IMR-90 (cell line): ENCODE measurements around the gene CLEC7A. TPM values are rescaled to one million over a fixed set of nuclear protein-coding genes. Genes with fewer than 3 reads are reported as not detected.

ENCODE experiments used
- ATAC-seq: fragments of 200-7000 bp; cut with Tn5 transposase; 2 replicates; pipeline ENCODE4 v1.9.1; 2020; ENCODE audit warnings: low read depth, mild to moderate bottlenecking, moderate library complexity
- BruUV-seq: library from RNA; stranded (reverse); fragments of 400-500 nt; replicated peaks from 2 replicates; lab custom pipeline; 2021; lab: Mats Ljungman, UMichigan
- CTCF ChIA-PET: fragments of 300-600 bp; formaldehyde crosslinking; extraction: SDS; loops from one replicate; lab custom pipeline; 2021; ENCODE audit warnings: antibody characterized with exemption; lab: Yijun Ruan, JAX
- POLR2A ChIA-PET: fragments of 300-600 bp; sonication (Branson Sonifier 250); formaldehyde crosslinking; loops from one replicate; lab custom pipeline; 2022; ENCODE audit warnings: antibody characterized with exemption; ENCODE audit not compliant: unreplicated experiment; lab: Charles Lee
- DNase-seq: peaks from one replicate; pipeline ENCODE4 v3.0.0; 2013
- H2AFZ ChIP-seq: replicated peaks from 2 replicates; pipeline ENCODE3; 2013; ENCODE audit warnings: low read length, mild to moderate bottlenecking; ENCODE audit not compliant: poor library complexity
- H2AK5ac ChIP-seq: 2 replicates; pipeline ENCODE4 v1.6.1; 2013; ENCODE audit warnings: low read depth, low read length, inconsistent platforms
- H2AK9ac ChIP-seq: replicated peaks from 2 replicates; pipeline ENCODE3; 2013; ENCODE audit warnings: mild to moderate bottlenecking, low read depth, low read length, moderate library complexity; ENCODE audit not compliant: poor library complexity
- H2BK120ac ChIP-seq: 2 replicates; pipeline ENCODE4 v1.6.1; 2013; ENCODE audit warnings: low read depth, low read length, inconsistent platforms
- H2BK15ac ChIP-seq: 3 replicates; pipeline ENCODE4 v1.6.1; 2013; ENCODE audit warnings: low read depth, low read length, inconsistent platforms
- H2BK20ac ChIP-seq: 2 replicates; pipeline ENCODE4 v1.6.1; 2013; ENCODE audit warnings: low read depth, mild to moderate bottlenecking, inconsistent platforms, low read length, moderate library complexity
- H2BK5ac ChIP-seq: 2 replicates; pipeline ENCODE4 v1.6.1; 2013; ENCODE audit warnings: mild to moderate bottlenecking, low read depth, low read length, inconsistent platforms; ENCODE audit not compliant: poor library complexity, severe bottlenecking
- H3K14ac ChIP-seq: replicated peaks from 2 replicates; pipeline ENCODE4 v1.6.1; 2013; ENCODE audit warnings: low read depth, low read length, inconsistent platforms
- H3K18ac ChIP-seq: 2 replicates; pipeline ENCODE4 v1.6.1; 2013; ENCODE audit warnings: low read depth, low read length, control low read depth
- H3K23ac ChIP-seq: 2 replicates; pipeline ENCODE4 v1.6.1; 2013; ENCODE audit warnings: low read depth, low read length, inconsistent platforms
- H3K27ac ChIP-seq: 2 replicates; pipeline ENCODE4 v1.5.1; 2013; ENCODE audit warnings: mild to moderate bottlenecking, control low read depth, low read length; ENCODE audit not compliant: insufficient read depth
- H3K27me3 ChIP-seq: 2 replicates; pipeline ENCODE4 v1.6.1; 2013; ENCODE audit warnings: low read length; ENCODE audit not compliant: control insufficient read depth, insufficient read depth
- H3K36me3 ChIP-seq: 2 replicates; pipeline ENCODE4 v1.6.1; 2013; ENCODE audit warnings: low read length, mixed read lengths; ENCODE audit not compliant: control insufficient read depth, insufficient read depth
- H3K4ac ChIP-seq: 2 replicates; pipeline ENCODE4 v1.6.1; 2013; ENCODE audit warnings: low read depth, low read length, inconsistent platforms
- H3K4me1 ChIP-seq: 2 replicates; pipeline ENCODE4 v1.6.1; 2013; ENCODE audit warnings: low read length, mixed read lengths; ENCODE audit not compliant: control insufficient read depth, insufficient read depth
- H3K4me2 ChIP-seq: 2 replicates; pipeline ENCODE4 v1.6.1; 2013; ENCODE audit warnings: low read depth, mild to moderate bottlenecking, control low read depth, low read length, moderate library complexity
- H3K4me3 ChIP-seq: 2 replicates; pipeline ENCODE4 v1.5.1; 2013; ENCODE audit warnings: low read depth, mild to moderate bottlenecking, control low read depth, low read length, moderate library complexity; ENCODE audit not compliant: insufficient read depth
- H3K56ac ChIP-seq: 2 replicates; pipeline ENCODE4 v1.6.1; 2013; ENCODE audit warnings: low read length, inconsistent platforms; ENCODE audit not compliant: insufficient read depth; ENCODE audit errors: extremely low read depth
- H3K79me1 ChIP-seq, 2 experiments: 2 replicates each; pipeline ENCODE4 v1.6.1; 2013; ENCODE audit warnings: low read length in 2 of 2, inconsistent platforms in 1 of 2, low read depth in 1 of 2
- H3K9ac ChIP-seq: 2 replicates; pipeline ENCODE4 v1.6.1; 2013; ENCODE audit warnings: low read depth, low read length, control low read depth
- H3K9me1 ChIP-seq: 2 replicates; pipeline ENCODE4 v1.6.1; 2013; ENCODE audit warnings: low read length, inconsistent platforms; ENCODE audit not compliant: insufficient read depth
- H3K9me3 ChIP-seq: 2 replicates; pipeline ENCODE4 v1.6.1; 2013; ENCODE audit warnings: low read length; ENCODE audit not compliant: control insufficient read depth, insufficient read depth
- H4K20me1 ChIP-seq: 2 replicates; pipeline ENCODE4 v1.6.1; 2013; ENCODE audit warnings: low read length, inconsistent platforms; ENCODE audit not compliant: insufficient read depth
- H4K5ac ChIP-seq: 2 replicates; pipeline ENCODE4 v1.6.1; 2013; ENCODE audit warnings: mild to moderate bottlenecking, low read depth, low read length, control low read depth
- H4K8ac ChIP-seq, 2 experiments: 2 replicates each; pipeline ENCODE4 v1.6.1; 2013; ENCODE audit warnings: low read depth in 2 of 2, low read length in 2 of 2, control low read depth in 1 of 2, inconsistent platforms in 1 of 2
- H4K91ac ChIP-seq: 2 replicates; pipeline ENCODE4 v1.6.1; 2013; ENCODE audit warnings: low read depth, low read length, inconsistent platforms; ENCODE audit not compliant: insufficient read depth
- FOS ChIP-seq: fragments of 150-350 bp; IDR thresholded peaks from 2 replicates; pipeline ENCODE4 v1.6.1; 2016; ENCODE audit warnings: low read depth, low read length
- MAZ ChIP-seq: IDR thresholded peaks from 2 replicates; pipeline ENCODE4 v1.6.1; 2012; ENCODE audit warnings: low read depth, mild to moderate bottlenecking, low read length, improper control_type of control experiment, moderate library complexity, borderline replicate concordance
- NFE2L2 ChIP-seq: fragments of 150-350 bp; IDR thresholded peaks from 2 replicates; pipeline ENCODE4 v1.6.1; 2016; ENCODE audit warnings: low read depth, mild to moderate bottlenecking, low read length
- RCOR1 ChIP-seq: IDR thresholded peaks from 2 replicates; pipeline ENCODE4 v1.6.1; 2012; ENCODE audit warnings: mild to moderate bottlenecking, low read length, improper control_type of control experiment; ENCODE audit not compliant: insufficient replicate concordance
- WGBS, 2 experiments: methylation state at CpG; one replicate each; pipeline versions ENCODE4 v1.1.5 to v1.1.7; 2013; ENCODE audit warnings: missing lambda C conversion rate in 2 of 2; ENCODE audit not compliant: insufficient read length in 1 of 2; ENCODE audit errors: extremely low coverage in 2 of 2; 5-methylcytosine and 5-hydroxymethylcytosine counted together
- dilution Hi-C: fragments of 300-500 bp; cut with HindIII; formaldehyde crosslinking; loops from one replicate; pipeline ENCODE4 v1.14.3; 2018; ENCODE audit warnings: low sequenced_read_pairs; ENCODE audit not compliant: unreplicated experiment
- in situ Hi-C: fragments of 300-500 bp; cut with MboI; formaldehyde crosslinking; loops from 3 replicates; pipeline ENCODE4 v1.14.3; 2019; ENCODE audit warnings: low sequenced_read_pairs, inconsistent platforms, mixed read lengths
- intact Hi-C: fragments of 100-400 bp; cut with micrococcal nuclease; formaldehyde crosslinking; loops from 2 replicates; pipeline ENCODE4 v1.10.0; 2022
- polyA plus RNA-seq, 3 experiments: library from polyadenylated mRNA; depleted of rRNA; stranded (reverse); fragments of >200 nt; gene quantifications; 2 replicates each; pipeline ENCODE4 v1.2.3, GENCODE V29; 2012; ENCODE audit warnings: low replicate concordance in 1 of 3
- total RNA-seq: library from RNA; depleted of rRNA; stranded (reverse); fragments of >200 nt; gene quantifications from 2 replicates; pipeline ENCODE4 v1.2.3, GENCODE V29; 2012

Gene CLEC7A
- total and polyA plus RNA-seq, 2 of the 4 experiments (the other 2 are of a cell fraction) = not detected

- no peaks in the 10 kb centered on the region for H3K36me3 ChIP-seq
- BruUV-seq = no TSS peak
- 0 out of 2 replicates have a peak, but pooled peaks cover 2% of the 10 kb centered on the region for H3K9me1 ChIP-seq
- intact Hi-C loops = loop anchor here (5.0 kb wide), 2 partner anchors 201 to 216 kb away; no protein-coding TSS in a partner anchor
- no peak overlapping the region for H2AFZ ChIP-seq
- H4K91ac ChIP-seq = no peak overlapping the region
- TF ChIP-seq RCOR1 (no peak), NFE2L2 (no peak), MAZ (no peak), FOS (peak; percentile 35; the same call in 1 of the 2 replicates)
- H4K20me1 ChIP-seq = no peaks in the 10 kb centered on the region
- no peak overlapping the region for H3K56ac ChIP-seq
- H3K23ac ChIP-seq = no peak overlapping the region
- peak overlapping the region; percentile 84 for H2BK5ac ChIP-seq
- no peak overlapping the region for H2AK9ac ChIP-seq
- peak; percentile 77 for ATAC-seq
- no peak overlapping the region for H4K5ac ChIP-seq
- dilution Hi-C loops = no loop called here
- H3K4me1 ChIP-seq = peaks cover 2% of the 10 kb centered on the region; the same call in 1 of the 2 replicates
- H2BK120ac ChIP-seq = peak overlapping the region; percentile 59; the same call in 1 of the 2 replicates
- H2BK15ac ChIP-seq = no peak overlapping the region
- H3K18ac ChIP-seq = peak overlapping the region; percentile 52; the same call in 1 of the 2 replicates
- peak overlapping the region; percentile 40; the same call in 1 of the 2 replicates for H2BK20ac ChIP-seq
- peak; percentile 62 for DNase-seq
- H3K14ac ChIP-seq = no peak overlapping the region
- no peak overlapping the region for H3K9ac ChIP-seq
- no peak overlapping the region for H4K8ac ChIP-seq
- ChIA-PET POLR2A (interaction anchor here (0.6 to 1.3 kb wide), 2 partner anchors 10 to 32 kb away, joined by 4 read pairs; no protein-coding TSS in a partner anchor), CTCF (interaction anchor here (0.6 to 1.6 kb wide), 6 partner anchors 10 to 392 kb away, joined by 3 to 8 read pairs (median 4); partner anchors contain the start of gene CLEC12B)
- no peaks in the 10 kb centered on the region for H3K27me3 ChIP-seq
- H3K27ac ChIP-seq = no peak overlapping the region
- WGBS, 2 experiments = no CpG with 5 or more reads among the region's 1 CpG
- H3K4me2 ChIP-seq = peak overlapping the region; percentile 77; the same call in 1 of the 2 replicates
- H3K4me3 ChIP-seq = no peak overlapping the region
- H2AK5ac ChIP-seq = no peak overlapping the region
- no peaks in the 10 kb centered on the region for H3K9me3 ChIP-seq
- H3K79me1 ChIP-seq = no peaks in the 10 kb centered on the region
- in situ Hi-C loops = no loop called here
- no peak overlapping the region for H3K4ac ChIP-seq
These were observed 13.1 kb upstream of the CLEC7A start for GRCh38 chr12:10142976-10143589.
